Activated CD4-positive, alpha-beta T cell treated with anti-CD3 and anti-CD28 coated beads for 4 hours (primary cell): ENCODE results near the gene GDAP2.
"Not testable (repeated sequence)": the region's sequence is repeated elsewhere in the genome, so short reads cannot be mapped to it uniquely, and the experiment has no call there.

Source experiments
- DNase-seq, 2 donors: peaks; one replicate each; pipeline ENCODE4 v3.0.0-alpha.2; 2020

GDAP2 gene

DNA sequence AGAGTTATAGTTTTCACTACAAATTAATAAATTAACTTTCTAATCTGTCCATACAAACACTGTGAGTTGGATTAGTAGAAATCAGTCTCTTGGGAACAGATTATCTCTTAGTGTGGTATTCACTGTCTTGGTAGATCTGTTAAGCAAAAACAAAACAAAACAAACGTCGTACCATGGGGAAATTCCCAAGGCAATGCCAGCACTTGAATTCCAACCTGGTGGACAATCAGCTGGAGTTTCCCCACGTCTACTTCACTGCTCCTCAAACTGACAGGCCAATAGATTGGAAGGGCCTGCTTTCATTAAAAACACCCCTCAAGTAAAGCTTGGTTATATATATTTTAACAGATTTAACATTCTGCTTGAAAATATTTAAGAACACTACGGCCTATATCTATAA lies 31.9 kb downstream of the GDAP2 start:
- DNase-seq: no peak

- DNase-seq: peak; percentile 39 to 62
Observed at GRCh38 chr1:117895482-117896114, 33.8 kb downstream of the GDAP2 start.

GRCh38 chr1:117894078-117894477 lies 35.3 kb downstream of the GDAP2 start:
- DNase-seq: no peak

- DNase-seq: no peak
Observed at GRCh38 chr1:117892512-117892911, 36.9 kb downstream of the GDAP2 start.

GRCh38 chr1:117890452-117890851 lies 39.0 kb downstream of the GDAP2 start:
- no peak for DNase-seq

- DNase-seq: no peak
Observed at GRCh38 chr1:117886101-117886795, 43.2 kb downstream of the GDAP2 start.

- DNase-seq: no peak
Observed at GRCh38 chr1:117883616-117884015, 45.8 kb downstream of the GDAP2 start.

DNA sequence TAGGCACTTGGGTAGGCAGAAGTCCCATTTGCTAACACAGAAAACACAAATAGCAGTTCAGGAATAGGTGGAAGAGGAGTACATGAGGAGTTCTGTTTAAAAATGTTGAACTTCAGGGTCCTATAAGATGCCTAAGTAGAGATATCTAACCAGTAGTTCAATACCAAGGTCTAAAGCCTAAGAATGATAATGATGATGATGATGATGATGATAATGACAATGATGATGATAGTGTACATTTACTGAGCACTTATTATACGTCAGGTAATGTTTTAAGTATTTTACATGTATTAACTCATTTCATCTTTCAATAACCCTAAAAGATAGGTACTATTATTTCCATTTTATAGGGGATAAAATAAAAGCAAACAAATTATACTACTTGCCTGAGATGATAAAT lies 50.1 kb downstream of the GDAP2 start:
- no peak for DNase-seq

GRCh38 chr1:117877823-117878222 lies 51.6 kb downstream of the GDAP2 start:
- no peak for DNase-seq

- no peak for DNase-seq
Observed at GRCh38 chr1:117871013-117871412, 58.4 kb downstream of the GDAP2 start.

- DNase-seq: no peak
Observed at GRCh38 chr1:117861694-117862093, 67.7 kb downstream of the GDAP2 start.

GRCh38 chr1:117860896-117861610 lies 68.4 kb downstream of the GDAP2 start:
- no peak for DNase-seq

DNA sequence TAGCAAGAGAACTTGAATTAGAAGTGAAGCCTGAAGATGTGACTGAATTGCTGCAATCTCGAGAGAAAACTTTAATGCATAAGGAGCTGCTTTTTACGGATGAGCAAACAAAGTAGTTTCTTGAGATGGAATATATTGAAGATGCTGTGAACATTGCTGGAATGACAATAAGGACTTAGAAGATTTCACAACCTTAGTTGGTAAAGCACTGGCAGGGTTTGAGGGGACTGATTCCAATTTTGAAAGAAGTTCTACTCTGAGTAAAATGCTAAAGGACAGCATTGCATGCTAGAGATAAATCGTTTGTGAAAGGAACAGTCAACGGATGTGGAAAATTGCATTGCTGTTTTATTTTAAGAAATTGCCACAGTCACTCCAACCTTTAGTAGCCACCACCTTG lies 69.5 kb downstream of the GDAP2 start:
- no peak for DNase-seq

- DNase-seq: no peak
Observed at GRCh38 chr1:117857418-117857817, 72.0 kb downstream of the GDAP2 start.

GRCh38 chr1:117852853-117853553 lies 76.4 kb downstream of the GDAP2 start:
- no peak for DNase-seq

GRCh38 chr1:117851687-117852086 lies 77.7 kb downstream of the GDAP2 start:
- no peak for DNase-seq

- no peak for DNase-seq
Observed at GRCh38 chr1:117846674-117847425, 82.6 kb downstream of the GDAP2 start.

- DNase-seq: not testable (repeated sequence)
Observed at GRCh38 chr1:117844478-117844877, 84.9 kb downstream of the GDAP2 start.

DNA sequence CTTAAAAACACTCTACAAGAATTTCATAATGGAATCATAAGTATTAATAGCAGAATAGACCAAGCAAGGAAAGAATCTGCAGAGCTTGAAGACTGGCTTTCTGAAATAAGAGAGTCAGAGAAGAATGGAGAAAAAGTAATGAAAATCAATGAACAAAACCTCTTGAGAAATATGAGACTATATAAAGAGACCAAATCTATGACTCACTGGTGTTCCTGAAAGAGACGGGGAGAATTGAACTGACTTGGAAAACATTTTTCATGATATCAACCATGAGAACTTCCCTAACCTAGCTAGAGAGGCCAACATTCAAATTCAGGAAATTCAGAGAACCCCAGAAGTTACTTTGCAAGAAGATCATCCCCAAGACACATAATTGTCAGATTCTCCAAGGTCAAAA lies 85.6 kb downstream of the GDAP2 start:
- DNase-seq: no peak

GRCh38 chr1:117842408-117843170 lies 86.8 kb downstream of the GDAP2 start:
- no peak for DNase-seq

DNA sequence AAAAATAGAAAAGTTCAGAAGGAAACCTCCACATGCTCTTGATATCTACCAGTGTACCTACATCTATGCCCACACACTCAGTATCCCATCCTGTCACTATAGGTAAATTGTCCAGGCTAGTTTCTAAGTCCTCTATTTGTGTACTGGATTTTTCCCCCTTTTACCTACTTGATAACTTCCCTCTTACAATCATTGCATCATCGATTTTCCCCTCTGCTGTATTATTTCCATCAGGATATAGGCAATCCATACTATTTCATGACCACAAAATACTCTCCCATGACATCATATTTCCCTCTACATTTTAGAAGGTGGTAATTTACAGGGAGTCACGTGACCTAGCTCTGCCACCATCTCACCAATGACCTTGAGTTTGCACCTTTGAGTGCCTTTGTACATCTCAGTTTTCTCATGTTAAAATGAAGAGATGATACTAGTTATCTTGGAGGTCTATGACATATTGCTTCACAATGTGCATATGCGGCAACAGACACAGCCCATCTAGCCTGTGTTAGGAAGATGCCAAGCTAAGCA lies 88.2 kb downstream of the GDAP2 start:
- DNase-seq: no peak

DNA sequence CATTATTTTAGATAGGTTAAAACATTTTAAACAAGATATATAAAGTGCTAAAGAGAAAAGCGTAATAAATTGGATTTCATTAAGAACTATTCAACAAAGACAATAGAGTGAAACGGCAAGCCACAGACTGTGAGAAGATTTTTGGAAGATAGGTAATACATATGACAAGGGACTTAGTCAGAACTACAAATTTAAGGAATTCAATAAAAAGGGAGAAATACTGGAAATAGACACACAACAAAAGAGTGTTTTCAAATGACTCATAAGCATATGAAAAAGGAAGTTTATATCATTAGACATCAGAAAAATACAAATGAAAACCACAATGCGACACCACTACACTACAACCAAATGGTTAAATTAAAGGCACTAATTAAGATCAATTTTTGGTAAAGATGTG lies 90.5 kb downstream of the GDAP2 start:
- no peak for DNase-seq
